H1 (cell line): ENCODE data around the gene COX10. TPM values are rescaled to one million over a fixed set of nuclear protein-coding genes. Genes with fewer than 3 reads are reported as not detected.

Source experiments
- CTCF ChIA-PET: fragments of 300-600 bp; sonication (Branson Sonifier 250); formaldehyde crosslinking; loops from one replicate; lab custom pipeline; 2021; ENCODE audit not compliant: partially characterized antibody; lab: Charles Lee
- POLR2A ChIA-PET: fragments of 300-600 bp; sonication (Branson Sonifier 250); formaldehyde crosslinking; loops from one replicate; lab custom pipeline; 2021; ENCODE audit warnings: inconsistent platforms; ENCODE audit not compliant: partially characterized antibody; lab: Charles Lee
- DNase-seq, 2 experiments: peaks; one replicate each; pipeline versions ENCODE4 v3.0.0 to v3.0.0-alpha.2; 2010 to 2022; ENCODE audit warnings: low spot score in 2 of 2, low read depth in 1 of 2, mixed read lengths in 1 of 2
- FAIRE-seq: peaks from 2 replicates; lab custom pipeline; 2011; peaks lifted over from hg19 to GRCh38; lab: Jason Lieb, UNC
- H2AFZ ChIP-seq: 2 replicates; pipeline ENCODE4 v1.8.1; 2012; ENCODE audit warnings: low read length, inconsistent platforms
- H2AK5ac ChIP-seq: 2 replicates; pipeline ENCODE4 v1.6.1; 2013; ENCODE audit warnings: low read depth, low read length
- H2BK120ac ChIP-seq: replicated peaks from 2 replicates; pipeline ENCODE3; 2013; ENCODE audit warnings: low read depth, low read length, inconsistent platforms
- H2BK12ac ChIP-seq: 2 replicates; pipeline ENCODE4 v1.6.1; 2013; ENCODE audit warnings: low read depth, low read length
- H2BK15ac ChIP-seq: 2 replicates; pipeline ENCODE4 v1.6.1; 2013; ENCODE audit warnings: low read length
- H2BK20ac ChIP-seq: 2 replicates; pipeline ENCODE4 v1.6.1; 2013; ENCODE audit warnings: low read length
- H2BK5ac ChIP-seq: 2 replicates; pipeline ENCODE4 v1.6.1; 2013; ENCODE audit warnings: low read depth, low read length
- H3K14ac ChIP-seq: 2 replicates; pipeline ENCODE4 v1.6.1; 2013; ENCODE audit warnings: inconsistent platforms; ENCODE audit not compliant: insufficient read length
- H3K18ac ChIP-seq: 2 replicates; pipeline ENCODE4 v1.6.1; 2013; ENCODE audit warnings: low read length; ENCODE audit errors: extremely low read depth
- H3K23ac ChIP-seq: 2 replicates; pipeline ENCODE4 v1.6.1; 2013; ENCODE audit warnings: inconsistent platforms; ENCODE audit not compliant: insufficient read length
- H3K23me2 ChIP-seq: 2 replicates; pipeline ENCODE4 v1.6.1; 2013; ENCODE audit warnings: low read depth, low read length
- H3K27ac ChIP-seq: 2 replicates; pipeline ENCODE4 v1.6.1; 2011; ENCODE audit warnings: low read depth, low read length, inconsistent platforms
- H3K27me3 ChIP-seq, 4 experiments: replicated peaks in 1 of 4; 1 replicate in 1 of 4; 2 replicates in 3 of 4; pipeline versions ENCODE4 v1.6.1 to v1.8.1; 2011 to 2013; ENCODE audit warnings: low read length in 3 of 4, mild to moderate bottlenecking in 3 of 4, inconsistent platforms in 2 of 4, mixed read lengths in 2 of 4, moderate library complexity in 1 of 4; ENCODE audit not compliant: control insufficient read depth in 3 of 4, insufficient read depth in 3 of 4; ENCODE audit errors: extremely low read depth in 1 of 4
- H3K36me3 ChIP-seq, 4 experiments: 2 replicates each; pipeline versions ENCODE4 v1.6.1 to v1.8.1; 2011 to 2013; ENCODE audit warnings: mild to moderate bottlenecking in 4 of 4, low read length in 3 of 4, moderate library complexity in 2 of 4, control low read depth in 1 of 4, inconsistent platforms in 1 of 4; ENCODE audit not compliant: insufficient read depth in 4 of 4, control insufficient read depth in 2 of 4
- H3K4ac ChIP-seq: replicated peaks from 2 replicates; pipeline ENCODE3; 2013; ENCODE audit warnings: low read length, low read depth, mixed read lengths, inconsistent platforms; ENCODE audit not compliant: insufficient read length
- H3K4me1 ChIP-seq, 4 experiments: replicated peaks in 1 of 4; 1 replicate in 1 of 4; 2 replicates in 3 of 4; pipeline versions ENCODE4 v1.6.1 to v1.8.1; 2011 to 2013; ENCODE audit warnings: low read length in 3 of 4, inconsistent platforms in 2 of 4, mixed read lengths in 1 of 4; ENCODE audit not compliant: insufficient read depth in 4 of 4, control insufficient read depth in 3 of 4
- H3K4me2 ChIP-seq, 2 experiments: 2 replicates each; pipeline versions ENCODE4 v1.6.1 to v1.8.1; 2011 to 2013; ENCODE audit warnings: low read depth in 2 of 2, low read length in 2 of 2, control low read depth in 1 of 2, inconsistent platforms in 1 of 2, mild to moderate bottlenecking in 1 of 2; ENCODE audit not compliant: insufficient read depth in 1 of 2
- H3K4me3 ChIP-seq, 4 experiments: fragments of 200-600, 300-600 bp in 1 of 4; sonication (generic), shearing (Covaris generic), sonication (Bioruptor Twin) in 1 of 4; 2 replicates each; pipeline versions ENCODE4 v1.5.1 to v1.8.1; 2011 to 2016; ENCODE audit warnings: low read length in 4 of 4, low read depth in 3 of 4, control low read depth in 2 of 4, inconsistent platforms in 2 of 4, mild to moderate bottlenecking in 2 of 4, mixed read lengths in 1 of 4, moderate library complexity in 1 of 4; ENCODE audit not compliant: insufficient read depth in 2 of 4; ENCODE audit errors: extremely low read depth in 1 of 4
- H3K56ac ChIP-seq: replicated peaks from 2 replicates; pipeline ENCODE3; 2013; ENCODE audit warnings: low read depth, mild to moderate bottlenecking, mixed read lengths, low read length, inconsistent platforms; ENCODE audit not compliant: insufficient read length
- H3K79me1 ChIP-seq: 2 replicates; pipeline ENCODE4 v1.6.1; 2013; ENCODE audit warnings: low read depth, low read length, control low read depth
- H3K79me2 ChIP-seq, 2 experiments: 2 replicates each; pipeline versions ENCODE4 v1.6.1 to v1.8.1; 2012 to 2013; ENCODE audit warnings: low read length in 2 of 2, mild to moderate bottlenecking in 2 of 2, inconsistent platforms in 1 of 2; ENCODE audit not compliant: insufficient read depth in 2 of 2, control insufficient read depth in 1 of 2
- H3K9ac ChIP-seq, 4 experiments: replicated peaks in 1 of 4; 1 replicate in 1 of 4; 2 replicates in 3 of 4; pipeline versions ENCODE4 v1.6.1 to v1.8.1; 2011 to 2013; ENCODE audit warnings: low read depth in 3 of 4, low read length in 3 of 4, control low read depth in 2 of 4, mild to moderate bottlenecking in 2 of 4, moderate library complexity in 2 of 4, inconsistent platforms in 1 of 4; ENCODE audit errors: extremely low read depth in 1 of 4
- H3K9me3 ChIP-seq, 2 experiments: 2 replicates each; pipeline versions ENCODE4 v1.6.1 to v1.8.1; 2012 to 2013; ENCODE audit warnings: mild to moderate bottlenecking in 2 of 2, moderate library complexity in 2 of 2, control low read depth in 1 of 2, inconsistent platforms in 1 of 2, low read depth in 1 of 2, low read length in 1 of 2, mixed read lengths in 1 of 2; ENCODE audit not compliant: insufficient read depth in 2 of 2
- H4K20me1 ChIP-seq, 2 experiments: replicated peaks in 1 of 2; 2 replicates each; pipeline versions ENCODE3 to v1.8.1; 2011 to 2013; ENCODE audit warnings: inconsistent platforms in 2 of 2, low read length in 2 of 2, mild to moderate bottlenecking in 1 of 2; ENCODE audit not compliant: insufficient read depth in 2 of 2, control insufficient read depth in 1 of 2
- H4K5ac ChIP-seq: 2 replicates; pipeline ENCODE4 v1.6.1; 2013; ENCODE audit warnings: low read length, low read depth, mixed read lengths, inconsistent platforms; ENCODE audit not compliant: insufficient read length
- H4K8ac ChIP-seq: 2 replicates; pipeline ENCODE4 v1.8.0; 2013; ENCODE audit warnings: mild to moderate bottlenecking, moderate library complexity, low read length, inconsistent platforms; ENCODE audit not compliant: insufficient read depth; ENCODE audit errors: extremely low read depth
- H4K91ac ChIP-seq: replicated peaks from 2 replicates; pipeline ENCODE3; 2013; ENCODE audit warnings: low read length, mixed read lengths, inconsistent platforms; ENCODE audit not compliant: insufficient read length
- CHD1 ChIP-seq: IDR thresholded peaks from 2 replicates; pipeline ENCODE4 v1.6.1; 2012; ENCODE audit warnings: low read depth, low read length, improper control_type of control experiment
- CHD2 ChIP-seq: IDR thresholded peaks from 2 replicates; pipeline ENCODE4 v1.6.1; 2012; ENCODE audit warnings: low read length, improper control_type of control experiment
- CTBP2 ChIP-seq: IDR thresholded peaks from 2 replicates; pipeline ENCODE4 v1.7.0; 2011; ENCODE audit warnings: borderline replicate concordance, mild to moderate bottlenecking, moderate library complexity, mixed read lengths, low read length; ENCODE audit not compliant: insufficient read depth, insufficient read length
- EGR1 ChIP-seq: IDR thresholded peaks from 2 replicates; pipeline ENCODE4 v1.6.1; 2011; ENCODE audit warnings: low read depth, low read length, borderline replicate concordance
- HDAC2 ChIP-seq, 2 experiments: fragments of 300-600 bp in 1 of 2; sonication (generic) in 1 of 2; IDR thresholded peaks; 2 replicates each; pipeline ENCODE4 v1.6.1; 2011 to 2012; ENCODE audit warnings: low read depth in 2 of 2, low read length in 2 of 2, mild to moderate bottlenecking in 2 of 2, moderate library complexity in 2 of 2, borderline replicate concordance in 1 of 2, inconsistent platforms in 1 of 2
- KDM1A ChIP-seq: fragments of 200-600, 300-600 bp; sonication (generic); IDR thresholded peaks from 2 replicates; pipeline ENCODE4 v1.7.1; 2016; ENCODE audit warnings: mild to moderate bottlenecking, low read length, borderline replicate concordance
- RFX5 ChIP-seq: IDR thresholded peaks from 2 replicates; pipeline ENCODE4 v1.6.1; 2011; ENCODE audit warnings: low read depth, low read length, improper control_type of control experiment, borderline replicate concordance
- RXRA ChIP-seq: IDR thresholded peaks from 2 replicates; pipeline ENCODE4 v1.6.1; 2011; ENCODE audit warnings: low read depth, mild to moderate bottlenecking, low read length, moderate library complexity; ENCODE audit not compliant: insufficient read depth
- SIX5 ChIP-seq: IDR thresholded peaks from 2 replicates; pipeline ENCODE4 v1.6.1; 2011; ENCODE audit warnings: mild to moderate bottlenecking, low read depth, low read length
- SRF ChIP-seq: IDR thresholded peaks from 2 replicates; pipeline ENCODE4 v1.6.1; 2011; ENCODE audit warnings: mild to moderate bottlenecking, low read depth, low read length, moderate library complexity
- TCF12 ChIP-seq: IDR thresholded peaks from 2 replicates; pipeline ENCODE4 v1.6.1; 2011; ENCODE audit warnings: low read depth, mild to moderate bottlenecking, low read length
- USF2 ChIP-seq: IDR thresholded peaks from 2 replicates; pipeline ENCODE4 v1.6.1; 2011; ENCODE audit warnings: low read length, improper control_type of control experiment
- WGBS, 2 experiments: shearing (Covaris generic) in 1 of 2; methylation state at CpG; one replicate each; pipeline versions ENCODE4 v1.1.6 to v1.1.7; 2013 to 2015; ENCODE audit warnings: low lambda C conversion rate in 2 of 2, mixed read lengths in 2 of 2, inconsistent platforms in 1 of 2, low coverage in 1 of 2, missing lambda C conversion rate in 1 of 2; ENCODE audit not compliant: insufficient replicate concordance in 2 of 2, insufficient coverage in 1 of 2, insufficient read length in 1 of 2; ENCODE audit errors: extremely low coverage in 1 of 2, missing lambda C conversion rate in 1 of 2; 5-methylcytosine and 5-hydroxymethylcytosine counted together
- polyA plus RNA-seq, 7 experiments: library from polyadenylated mRNA; depleted of rRNA in 3 of 7; stranded (reverse) in 5 of 7; unstranded in 2 of 7; fragments of >200 nt in 5 of 7; fragments of 200-250 nt in 2 of 7; gene quantifications; 1 replicate in 5 of 7; 2 replicates in 1 of 7; 4 replicates in 1 of 7; pipeline versions ENCODE4 v1.2.1 to v1.2.3, GENCODE V29; 2011 to 2013; ENCODE audit warnings: missing spikeins in 2 of 7, mixed read lengths in 2 of 7
- total RNA-seq: library from RNA; stranded (reverse); fragmentation: NEBNext Ultra II Directional; extraction: Animal tissue kit (Norgen Biotek cat#: 25700); gene quantifications from 2 replicates; pipeline ENCODE4 v1.2.1, GENCODE V29; 2021

The COX10 gene
- total and polyA plus RNA-seq, 2 of the 8 experiments (the other 6 are each of a cell fraction or from before 2014, with no cell fraction given), result 18.0 to 23.0 TPM

- H3K27ac ChIP-seq, result no peak overlapping the region
- H3K23me2 ChIP-seq, result no peaks in the 10 kb centered on the region; the same call in 1 of the 2 replicates
- H2BK5ac ChIP-seq, result no peak overlapping the region
- no peak overlapping the region for H2AFZ ChIP-seq
- H3K23ac ChIP-seq, result no peak overlapping the region
- no peak overlapping the region for H3K14ac ChIP-seq
- H2BK20ac ChIP-seq, result no peak overlapping the region
- DNase-seq (no peak), FAIRE-seq (no peak)
- no peak overlapping the region for H4K91ac ChIP-seq
- H3K56ac ChIP-seq, result no peak overlapping the region
- H2BK120ac ChIP-seq, result no peak overlapping the region
- H3K4me3 ChIP-seq, result no peak overlapping the region
- H3K79me1 ChIP-seq, result no peaks in the 10 kb centered on the region; the same call in 1 of the 2 replicates
- no peak overlapping the region for H4K8ac ChIP-seq
- H2BK12ac ChIP-seq, result no peak overlapping the region
- H3K4ac ChIP-seq, result no peak overlapping the region
- CTCF ChIA-PET, result no interaction called here
- no peak overlapping the region for H2BK15ac ChIP-seq
- H3K18ac ChIP-seq, result no peak overlapping the region
- H3K9me3 ChIP-seq, result peaks cover 18 to 19% of the 10 kb centered on the region in 2 experiments
- POLR2A ChIA-PET, result no interaction called here
- H3K4me2 ChIP-seq, result no peak overlapping the region
- no peak overlapping the region for H4K5ac ChIP-seq
- H3K27me3 ChIP-seq, result no peaks in the 10 kb centered on the region
- no peak overlapping the region for H3K9ac ChIP-seq
- WGBS, 2 experiments, result 90% methylated on average over 2 of the region's 2 CpGs; no CpG with 5 or more reads in 1 of the 2 experiments
- H4K20me1 ChIP-seq, result no peaks in the 10 kb centered on the region
- H2AK5ac ChIP-seq, result no peak overlapping the region
- H3K36me3 ChIP-seq, result peaks cover 0 to 7% (median 0%) of the 10 kb centered on the region in 4 experiments; a peak in 2 of 8 replicates
- H3K79me2 ChIP-seq, result no peaks in the 10 kb centered on the region
- H3K4me1 ChIP-seq, result no peaks in the 10 kb centered on the region; a peak in 1 of 7 replicates
- TF ChIP-seq USF2, result no peak
- TF ChIP-seq SIX5, result no peak
- TF ChIP-seq RFX5, result no peak
- no peak for TF ChIP-seq KDM1A
- no peak for TF ChIP-seq CTBP2
- TF ChIP-seq CHD1, result no peak
- TF ChIP-seq HDAC2 (IDR thresholded peaks at IDR 0.05; ENCODE audit: borderline replicate concordance in 1 of 2, low read depth in 2 of 2, low read length in 2 of 2), result no peak
- no peak for TF ChIP-seq CHD2
- no peak for TF ChIP-seq RXRA
- no peak for TF ChIP-seq TCF12
- TF ChIP-seq SRF, result no peak
- no peak for TF ChIP-seq EGR1
These were observed 100.0 kb downstream of the COX10 start for GRCh38 chr17:14169287-14169686.
